Hypothalamus (tissue), 51 donors: Measurements from ENCODE around the gene IPO13.

Source experiments
- DNase-seq, 51 donors: peaks; one replicate each; lab custom pipeline; 2025; lab: John Stamatoyannopoulos, UW

Gene IPO13

GRCh38 chr1:43930168-43930948 is 16.4 kb upstream of the IPO13 start:
- DNase-seq, result no peak

GRCh38 chr1:43930949-43931275 is 15.8 kb upstream of the IPO13 start:
- no peak for DNase-seq

GRCh38 chr1:43931711-43932660 is 14.8 kb upstream of the IPO13 start:
- DNase-seq, result no peak

GRCh38 chr1:43932786-43933385 is 13.9 kb upstream of the IPO13 start:
- DNase-seq, result no peak

GRCh38 chr1:43933386-43934100 is 13.2 kb upstream of the IPO13 start, which contains the start of gene ARTN:
ARTN (plus strand) TSS chr1:43933801; CDS start chr1:43935657, 1,856 bp downstream.
- no peak for DNase-seq

GRCh38 chr1:43934101-43934985 is 12.4 kb upstream of the IPO13 start:
- DNase-seq, result peak in 30 of 51 donors; percentile 11 to 74 (median 44)

- DNase-seq, result no peak
Observed at GRCh38 chr1:43934986-43935324, 11.8 kb upstream of the IPO13 start.

GRCh38 chr1:43935711-43936427 is 10.9 kb upstream of the IPO13 start:
- peak in 3 of 51 donors; percentile 19 to 50 (median 41) for DNase-seq

GRCh38 chr1:43936431-43937151 is 10.2 kb upstream of the IPO13 start:
- DNase-seq, result peak in 14 of 51 donors; percentile 18 to 70 (median 32)

GRCh38 chr1:43937179-43937865 is 9.4 kb upstream of the IPO13 start:
- DNase-seq, result no peak

- no peak for DNase-seq
Observed at GRCh38 chr1:43938383-43938782, 8.4 kb upstream of the IPO13 start.

- peak in 13 of 51 donors; percentile 5 to 66 (median 36) for DNase-seq
Observed at GRCh38 chr1:43938892-43939587, 7.7 kb upstream of the IPO13 start.

- no peak for DNase-seq
Observed at GRCh38 chr1:43942411-43942810, 4.3 kb upstream of the IPO13 start.

GRCh38 chr1:43944860-43945259 is 1.9 kb upstream of the IPO13 start:
- DNase-seq, result no peak

- DNase-seq, result peak in 1 of 51 donors; percentile 14
Observed at GRCh38 chr1:43945674-43946235, 995 bp upstream of the IPO13 start.

- peak in 8 of 51 donors; percentile 13 to 60 (median 32) for DNase-seq
Observed at GRCh38 chr1:43947061-43947873, 517 bp downstream of the IPO13 start.
